ENCODE results near the gene LCAT. TPM values are rescaled to one million over a fixed set of nuclear protein-coding genes. Genes with fewer than 3 reads are reported as not detected.

Gene LCAT
- total and polyA plus RNA-seq, 2 experiments from 2014 or later = 13.7 to 18.9 TPM

DNA sequence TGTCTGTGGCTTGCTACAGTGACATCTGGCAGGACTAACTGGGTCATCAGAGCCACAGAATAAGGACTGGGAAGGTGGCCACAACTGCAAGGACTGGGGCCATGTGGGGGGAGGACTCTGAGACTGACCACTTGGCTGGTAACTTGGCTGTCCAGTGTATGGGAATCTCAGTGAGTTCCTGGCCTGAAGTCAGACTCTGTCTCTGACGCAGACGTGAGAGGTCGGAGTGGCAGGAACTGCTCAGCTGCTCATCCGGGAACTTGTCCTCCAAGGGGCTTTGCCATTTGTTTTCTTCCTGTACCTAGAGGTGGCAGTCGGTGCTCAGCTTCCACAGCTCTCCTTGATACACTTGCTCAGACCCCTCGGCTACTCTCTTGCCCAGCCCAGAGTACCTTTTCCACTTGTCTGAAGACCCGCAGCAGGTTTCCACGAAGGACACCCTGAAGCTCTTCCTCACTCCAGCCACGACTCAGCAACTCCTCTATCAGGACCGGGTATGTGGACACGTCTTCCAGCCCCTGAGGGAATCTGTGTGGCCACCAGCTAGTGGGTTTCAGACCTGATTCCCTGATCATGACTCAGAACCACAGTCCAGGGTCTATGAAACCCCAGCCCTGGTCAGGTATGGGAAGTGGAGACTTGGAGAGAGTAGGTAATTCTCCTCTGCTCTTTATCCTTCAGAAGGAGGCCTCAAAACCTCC lies 43.7 kb upstream of the LCAT start:
- Mint-ChIP-seq H3K4me3 (no peak overlapping the region), H3K27ac (no peak overlapping the region), H3K4me1 (peaks cover 8% of the 10 kb centered on the region; the same call in 1 of the 3 replicates), H3K9me3 (peaks cover 9% of the 10 kb centered on the region), H3K27me3 (ENCODE audit: insufficient read depth, low read depth, poor library complexity) (peaks cover 22% of the 10 kb centered on the region), H3K36me3 (ENCODE audit: low read depth) (no peaks in the 10 kb centered on the region)
- no peak overlapping the region for H3K27ac ChIP-seq (ENCODE audit: low read depth)
- H3K4me3 ChIP-seq = no peak overlapping the region
- no peak for TF ChIP-seq ZNF331 (CRISPR knock-in tag; IDR thresholded peaks at IDR 0.05; ENCODE audit: low read depth)
- TF ChIP-seq NANOG (IDR thresholded peaks at IDR 0.05; ENCODE audit: borderline replicate concordance) = no peak
- TF ChIP-seq, protein P1, sequence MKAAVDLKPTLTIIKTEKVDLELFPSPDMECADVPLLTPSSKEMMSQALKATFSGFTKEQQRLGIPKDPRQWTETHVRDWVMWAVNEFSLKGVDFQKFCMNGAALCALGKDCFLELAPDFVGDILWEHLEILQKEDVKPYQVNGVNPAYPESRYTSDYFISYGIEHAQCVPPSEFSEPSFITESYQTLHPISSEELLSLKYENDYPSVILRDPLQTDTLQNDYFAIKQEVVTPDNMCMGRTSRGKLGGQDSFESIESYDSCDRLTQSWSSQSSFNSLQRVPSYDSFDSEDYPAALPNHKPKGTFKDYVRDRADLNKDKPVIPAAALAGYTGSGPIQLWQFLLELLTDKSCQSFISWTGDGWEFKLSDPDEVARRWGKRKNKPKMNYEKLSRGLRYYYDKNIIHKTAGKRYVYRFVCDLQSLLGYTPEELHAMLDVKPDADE (IDR thresholded peaks at IDR 0.05) = no peak
- no peak for TF ChIP-seq EZH2 (IDR thresholded peaks at IDR 0.05; ENCODE audit: low read depth, unreplicated experiment)
- no peak for TF ChIP-seq POLR2AphosphoS5 (IDR thresholded peaks at IDR 0.05; ENCODE audit: low read depth)
- TF ChIP-seq, protein P2, sequence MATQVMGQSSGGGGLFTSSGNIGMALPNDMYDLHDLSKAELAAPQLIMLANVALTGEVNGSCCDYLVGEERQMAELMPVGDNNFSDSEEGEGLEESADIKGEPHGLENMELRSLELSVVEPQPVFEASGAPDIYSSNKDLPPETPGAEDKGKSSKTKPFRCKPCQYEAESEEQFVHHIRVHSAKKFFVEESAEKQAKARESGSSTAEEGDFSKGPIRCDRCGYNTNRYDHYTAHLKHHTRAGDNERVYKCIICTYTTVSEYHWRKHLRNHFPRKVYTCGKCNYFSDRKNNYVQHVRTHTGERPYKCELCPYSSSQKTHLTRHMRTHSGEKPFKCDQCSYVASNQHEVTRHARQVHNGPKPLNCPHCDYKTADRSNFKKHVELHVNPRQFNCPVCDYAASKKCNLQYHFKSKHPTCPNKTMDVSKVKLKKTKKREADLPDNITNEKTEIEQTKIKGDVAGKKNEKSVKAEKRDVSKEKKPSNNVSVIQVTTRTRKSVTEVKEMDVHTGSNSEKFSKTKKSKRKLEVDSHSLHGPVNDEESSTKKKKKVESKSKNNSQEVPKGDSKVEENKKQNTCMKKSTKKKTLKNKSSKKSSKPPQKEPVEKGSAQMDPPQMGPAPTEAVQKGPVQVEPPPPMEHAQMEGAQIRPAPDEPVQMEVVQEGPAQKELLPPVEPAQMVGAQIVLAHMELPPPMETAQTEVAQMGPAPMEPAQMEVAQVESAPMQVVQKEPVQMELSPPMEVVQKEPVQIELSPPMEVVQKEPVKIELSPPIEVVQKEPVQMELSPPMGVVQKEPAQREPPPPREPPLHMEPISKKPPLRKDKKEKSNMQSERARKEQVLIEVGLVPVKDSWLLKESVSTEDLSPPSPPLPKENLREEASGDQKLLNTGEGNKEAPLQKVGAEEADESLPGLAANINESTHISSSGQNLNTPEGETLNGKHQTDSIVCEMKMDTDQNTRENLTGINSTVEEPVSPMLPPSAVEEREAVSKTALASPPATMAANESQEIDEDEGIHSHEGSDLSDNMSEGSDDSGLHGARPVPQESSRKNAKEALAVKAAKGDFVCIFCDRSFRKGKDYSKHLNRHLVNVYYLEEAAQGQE (IDR thresholded peaks at IDR 0.05; ENCODE audit: unreplicated experiment) = no peak
- no peak for TF ChIP-seq EZH2phosphoT487 (IDR thresholded peaks at IDR 0.05; ENCODE audit: unreplicated experiment)
- no peak for TF ChIP-seq JUNB (IDR thresholded peaks at IDR 0.05; ENCODE audit: unreplicated experiment)
- no peaks in the 10 kb centered on the region for H3K4me1 ChIP-seq (ENCODE audit: insufficient read depth)
- no peak for DNase-seq (ENCODE audit: low spot score)
- H3K4me2 ChIP-seq = no peak overlapping the region
- no peak overlapping the region for H2AFZ ChIP-seq
- no peaks in the 10 kb centered on the region for H3K36me3 ChIP-seq (ENCODE audit: insufficient read depth)
- peaks cover 3% of the 10 kb centered on the region; the same call in 1 of the 2 replicates for H3K27me3 ChIP-seq (ENCODE audit: insufficient read depth)
- H4K20me1 ChIP-seq (replicated peaks; ENCODE audit: insufficient read depth) = no peaks in the 10 kb centered on the region
- H3K9me2 ChIP-seq (ENCODE audit: insufficient read depth) = peaks cover 3% of the 10 kb centered on the region; the same call in 1 of the 2 replicates
- H3K79me2 ChIP-seq (replicated peaks; ENCODE audit: insufficient read depth) = no peaks in the 10 kb centered on the region
- ATAC-seq = no peak
- no peaks in the 10 kb centered on the region for H3F3A ChIP-seq (replicated peaks; ENCODE audit: low read depth)

DNA sequence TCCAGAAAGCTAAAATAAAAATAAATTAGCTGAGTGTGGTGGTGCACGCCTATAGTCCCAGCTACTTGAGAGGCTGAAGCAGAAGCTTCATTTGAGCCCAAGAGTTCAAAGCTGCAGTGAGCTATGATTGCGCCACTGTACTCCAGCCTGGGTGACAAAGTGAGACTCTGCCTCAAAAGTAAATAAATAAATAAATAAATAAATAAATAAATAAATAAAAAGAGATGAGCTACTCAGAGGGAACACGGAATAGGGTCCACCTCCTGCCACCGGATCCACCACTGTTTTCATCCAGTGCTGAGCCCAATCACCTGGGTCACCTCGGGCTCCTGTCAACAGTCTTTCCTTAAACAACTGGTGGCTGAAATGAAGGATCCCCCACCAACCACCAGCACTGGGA lies 43.0 kb upstream of the LCAT start:
- H3K27ac Mint-ChIP-seq = no peak overlapping the region
- Histone ChIP-seq H3K27ac (ENCODE audit: low read depth) (no peak overlapping the region), H4K20me1 (replicated peaks; ENCODE audit: insufficient read depth) (no peaks in the 10 kb centered on the region), H3K27me3 (ENCODE audit: insufficient read depth) (no peaks in the 10 kb centered on the region), H3K79me2 (replicated peaks; ENCODE audit: insufficient read depth) (no peaks in the 10 kb centered on the region), H3F3A (replicated peaks; ENCODE audit: low read depth) (no peaks in the 10 kb centered on the region), H3K4me2 (no peak overlapping the region), H3K4me1 (ENCODE audit: insufficient read depth) (no peaks in the 10 kb centered on the region), H2AFZ (no peak overlapping the region), H3K9me2 (ENCODE audit: insufficient read depth) (peaks cover 3% of the 10 kb centered on the region; the same call in 1 of the 2 replicates), H3K36me3 (ENCODE audit: insufficient read depth) (no peaks in the 10 kb centered on the region), H3K4me3 (no peak overlapping the region)
- no peak overlapping the region for H3K4me3 Mint-ChIP-seq
- H3K9me3 Mint-ChIP-seq = peaks cover 11% of the 10 kb centered on the region
- no peak for ATAC-seq
- H3K4me1 Mint-ChIP-seq = peaks cover 8% of the 10 kb centered on the region; the same call in 1 of the 3 replicates
- H3K36me3 Mint-ChIP-seq (ENCODE audit: low read depth) = no peaks in the 10 kb centered on the region
- H3K27me3 Mint-ChIP-seq (ENCODE audit: insufficient read depth, low read depth, poor library complexity) = peaks cover 18% of the 10 kb centered on the region
- no peak for DNase-seq (ENCODE audit: low spot score)
- TF ChIP-seq, protein P1 (IDR thresholded peaks at IDR 0.05) = no peak
- TF ChIP-seq JUNB (IDR thresholded peaks at IDR 0.05; ENCODE audit: unreplicated experiment) = no peak
- TF ChIP-seq POLR2AphosphoS5 (IDR thresholded peaks at IDR 0.05; ENCODE audit: low read depth) = no peak
- no peak for TF ChIP-seq EZH2 (IDR thresholded peaks at IDR 0.05; ENCODE audit: low read depth, unreplicated experiment)
- TF ChIP-seq STAT1 (IDR thresholded peaks at IDR 0.05; ENCODE audit: unreplicated experiment) = no peak

Data from GM23338 (cell line).